ENCODE data around the gene RNF32.
"Not testable (repeated sequence)": the region's sequence is repeated elsewhere in the genome, so short reads cannot be mapped to it uniquely, and the experiment has no call there.

The RNF32 gene

GRCh38 chr7:156676263-156676662 is 35.7 kb downstream of the RNF32 start:
- DNase-seq, result no peak

- DNase-seq, result no peak
Observed at GRCh38 chr7:156677374-156678054, 36.9 kb downstream of the RNF32 start.

GRCh38 chr7:156680281-156680680 is 39.7 kb downstream of the RNF32 start:
- no peak for DNase-seq

- DNase-seq, result no peak
Observed at GRCh38 chr7:156682928-156683327, 42.4 kb downstream of the RNF32 start.

GRCh38 chr7:156684251-156684650 is 43.7 kb downstream of the RNF32 start:
- no peak for DNase-seq

- no peak for DNase-seq
Observed at GRCh38 chr7:156684661-156685060, 44.1 kb downstream of the RNF32 start.

- DNase-seq, result no peak
Observed at GRCh38 chr7:156691764-156692163, 51.2 kb downstream of the RNF32 start.

- no peak for DNase-seq
Observed at GRCh38 chr7:156692849-156693248, 52.3 kb downstream of the RNF32 start.

GRCh38 chr7:156693627-156694026 is 53.1 kb downstream of the RNF32 start:
- DNase-seq, result no peak

GRCh38 chr7:156697283-156697682 is 56.7 kb downstream of the RNF32 start:
- not testable (repeated sequence) for DNase-seq

GRCh38 chr7:156698512-156698911 is 57.9 kb downstream of the RNF32 start:
- DNase-seq, result not testable (repeated sequence)

- DNase-seq, result not testable (repeated sequence)
Observed at GRCh38 chr7:156701787-156702186, 61.2 kb downstream of the RNF32 start.

- DNase-seq, result no peak
Observed at GRCh38 chr7:156702399-156702798, 61.8 kb downstream of the RNF32 start.

- DNase-seq, result no peak
Observed at GRCh38 chr7:156703209-156703608, 62.6 kb downstream of the RNF32 start.

GRCh38 chr7:156703773-156704482 is 63.4 kb downstream of the RNF32 start:
- DNase-seq, result no peak

GRCh38 chr7:156722043-156722826 is 81.7 kb downstream of the RNF32 start:
- DNase-seq, result no peak

- no peak for DNase-seq
Observed at GRCh38 chr7:156725073-156725472, 84.5 kb downstream of the RNF32 start.

GRCh38 chr7:156725936-156726335 is 85.4 kb downstream of the RNF32 start:
- DNase-seq, result no peak
